Transverse colon (tissue), 4 donors: ENCODE results near the gene AADAT. TPM values are rescaled to one million over a fixed set of nuclear protein-coding genes. Genes with fewer than 3 reads are reported as not detected.

ENCODE experiments used
- DNase-seq: peaks from one replicate; pipeline ENCODE4 v3.0.0-alpha.2; 2019
- H3K27ac ChIP-seq, 4 donors: fragments of 200-600 bp; sonication (generic); 2 replicates each; pipeline ENCODE4 v1.5.1; 2016 to 2018; ENCODE audit warnings: inconsistent platforms in 4 of 4
- H3K27me3 ChIP-seq: fragments of 200-600 bp; sonication (generic); 2 replicates; pipeline ENCODE4 v1.5.1; 2017; ENCODE audit warnings: inconsistent platforms
- H3K36me3 ChIP-seq, 4 donors: fragments of 200-600 bp; sonication (generic); 2 replicates each; pipeline ENCODE4 v1.5.1; 2017 to 2019; ENCODE audit warnings: inconsistent platforms in 4 of 4
- H3K4me1 ChIP-seq, 4 donors: fragments of 200-600 bp; sonication (generic); 2 replicates each; pipeline ENCODE4 v1.5.1; 2017 to 2020; ENCODE audit warnings: inconsistent platforms in 4 of 4
- H3K4me3 ChIP-seq, 4 donors: fragments of 200-600 bp; sonication (generic); 1 replicate in 1 of 4; 2 replicates in 3 of 4; pipeline versions ENCODE4 v1.5.1 to v1.6.1; 2017 to 2019; ENCODE audit warnings: inconsistent platforms in 4 of 4
- H3K9me3 ChIP-seq, 2 donors: fragments of 200-600 bp; sonication (generic); 2 replicates each; pipeline ENCODE4 v1.5.1; 2017 to 2019; ENCODE audit warnings: inconsistent platforms in 2 of 2
- EP300 ChIP-seq: sonication (generic); formaldehyde crosslinking; IDR thresholded peaks from one replicate; pipeline ENCODE4 v1.6.1; 2017; ENCODE audit warnings: antibody characterized with exemption, low read depth
- POLR2A ChIP-seq: fragments of 450-650 bp; IDR thresholded peaks from one replicate; pipeline ENCODE4 v1.6.1; 2016; ENCODE audit warnings: antibody characterized with exemption, mild to moderate bottlenecking, moderate library complexity
- POLR2AphosphoS5 ChIP-seq, 3 donors: sonication (generic); formaldehyde crosslinking; IDR thresholded peaks; one replicate each; pipeline ENCODE4 v1.6.1; 2016; ENCODE audit warnings: antibody characterized with exemption in 3 of 3
- WGBS, 2 donors: methylation state at CpG; one replicate each; pipeline ENCODE4 v1.1.5; 2018; ENCODE audit warnings: low coverage in 1 of 2; 5-methylcytosine and 5-hydroxymethylcytosine counted together
- in situ Hi-C, 4 donors: fragments of 200-750 bp; cut with MboI; loops; one replicate each; pipeline versions ENCODE4 v1.15.0 to v1.15.1; 2017; ENCODE audit warnings: low sequenced_read_pairs in 3 of 4, low pct_ligation_motif_present in 1 of 4, low pct_unique_long_range_greater_than_20kb in 1 of 4
- intact Hi-C: fragments of 100-400 bp; cut with DNase I; formaldehyde crosslinking; loops from one replicate; pipeline ENCODE4 v1.15.1; 2023; ENCODE audit warnings: low total_unique reads
- total RNA-seq, 4 donors: library from RNA; depleted of rRNA; stranded (reverse); fragments of >200 nt; gene quantifications; one replicate each; pipeline ENCODE4 v1.1.0, GENCODE V29; 2016
- TF ChIP-seq, protein P1 (sequence below), 5 experiments: fragments of 200-600 bp in 3 of 5; fragments of 450-650 bp in 2 of 5; sonication (generic) in 3 of 5; IDR thresholded peaks; 1 replicate in 2 of 5; 2 replicates in 3 of 5; pipeline ENCODE4 v1.5.1; 2016 to 2017; ENCODE audit warnings: antibody characterized with exemption in 5 of 5, inconsistent platforms in 3 of 5, mild to moderate bottlenecking in 2 of 5, moderate library complexity in 1 of 5

AADAT gene
- total RNA-seq, 4 donors from 2014 or later: 2.7 to 10.9 (median 4.0) TPM; not detected in 1

DNA sequence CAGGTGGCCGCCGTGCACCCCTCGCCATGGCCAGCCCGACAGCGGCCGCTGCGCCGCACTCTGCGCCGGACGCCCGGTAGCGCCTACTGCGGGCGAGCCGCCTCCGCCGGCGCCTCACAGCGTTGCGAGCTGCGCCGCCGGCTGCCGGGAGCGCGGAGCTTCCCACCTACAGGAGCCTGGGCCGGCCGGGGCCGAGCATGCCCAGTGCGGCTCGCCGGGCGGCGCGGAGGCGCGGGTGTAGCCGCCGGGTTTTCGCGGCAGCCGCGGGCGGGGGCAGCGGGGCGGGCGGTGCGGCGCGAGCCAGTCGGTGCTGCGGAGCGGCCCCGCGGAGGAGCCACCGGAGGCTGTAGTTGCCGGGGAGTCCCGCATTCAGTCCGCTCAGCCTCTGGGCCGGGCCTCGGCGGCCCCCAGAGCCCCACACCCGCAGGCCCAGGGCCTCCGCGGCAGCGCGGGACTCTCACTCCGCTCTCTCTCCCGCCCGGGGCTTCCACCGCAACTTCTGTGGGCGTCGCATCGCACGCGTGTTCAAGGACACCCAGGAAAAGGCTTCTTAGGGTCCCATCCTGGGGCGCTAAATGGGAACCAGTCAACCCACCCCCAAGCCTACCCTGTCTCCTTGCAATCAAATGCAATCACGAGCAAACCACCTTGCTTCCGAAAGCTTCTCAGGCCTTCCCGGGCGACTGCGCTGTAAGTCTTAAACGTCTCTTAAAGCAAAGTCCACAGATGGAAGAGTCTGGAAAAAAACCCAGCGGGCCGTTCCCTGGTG, 63.3 kb downstream of the AADAT start, which contains the start of gene MFAP3L:
Gene MFAP3L (minus strand): TSS at position 143 of the 769 bp plus-strand sequence. CDS start 20,518 bp downstream, outside the sequence.
- intact Hi-C loops: loop anchor here (2.0 kb wide), 1 partner anchor 414 kb away; the partner anchor contains the start of gene NEK1
- Histone ChIP-seq H3K4me1 (peaks cover 0 to 12% (median 10%) of the 10 kb centered on the region in 4 donors), H3K27ac (peak within 1 kb of the TSS; percentile 94 to 96 (median 96)), H3K36me3 (no peaks in the 10 kb centered on the region), H3K9me3 (no peaks in the 10 kb centered on the region), H3K4me3 (peak within 1 kb of the TSS; percentile 68 to 88 (median 80)), H3K27me3 (peaks cover 19% of the 10 kb centered on the region)
- peak; percentile 68 for TF ChIP-seq POLR2A
- TF ChIP-seq POLR2AphosphoS5 (IDR thresholded peaks at IDR 0.05): peak in 2 of 3 donors; percentile 65 to 69
- no peak for TF ChIP-seq EP300
- in situ Hi-C loops: loop anchor here in 3 of 4 donors (25.0 kb wide), 2 partner anchors 389 to 414 kb away; partner anchors contain the start of genes CLCN3 (in 2 of the 3) and NEK1 (in 2 of the 3)
- 0% methylated on average over 7 to 20 of the region's 86 CpGs for WGBS, 2 donors
- DNase-seq: peak; percentile 91

DNA sequence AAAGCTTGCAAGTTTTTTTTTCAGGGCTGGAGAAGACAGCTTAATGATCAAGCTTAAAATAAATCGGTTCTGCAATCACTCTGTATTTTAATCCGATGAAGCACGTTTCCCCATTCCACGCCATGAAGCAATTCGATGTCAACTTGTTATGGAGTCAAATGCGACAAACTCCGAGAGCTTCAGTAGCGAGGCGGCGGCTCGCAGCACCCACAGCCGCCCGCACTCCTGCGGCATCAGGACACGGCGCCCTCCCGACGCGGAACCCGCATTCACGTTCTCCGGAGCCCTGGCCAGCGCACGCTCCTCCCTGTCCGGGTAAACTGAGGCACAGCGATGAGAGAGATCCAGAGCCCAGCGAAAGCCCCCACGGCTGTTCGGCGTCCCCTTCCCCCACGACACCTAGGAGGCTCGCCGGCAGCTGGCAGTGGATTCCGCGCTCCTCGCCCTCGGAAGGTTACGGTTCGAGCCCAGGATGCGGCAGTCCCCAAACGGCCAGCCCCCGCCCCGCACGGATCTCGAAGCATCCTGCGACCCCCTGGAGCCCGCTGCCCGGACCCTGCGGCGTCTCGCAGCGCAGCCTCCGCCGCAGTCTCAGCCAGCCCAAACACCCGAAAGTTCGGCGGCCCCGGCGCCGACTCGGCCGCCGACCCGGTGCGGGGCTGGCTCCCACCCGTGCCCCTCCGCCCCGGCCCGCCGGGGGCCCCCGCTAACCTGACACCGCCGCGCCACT, 64.1 kb downstream of the AADAT start:
- 15 to 19% methylated on average over 5 to 58 of the region's 74 CpGs for WGBS, 2 donors
- H3K4me3 ChIP-seq: peak overlapping the region; percentile 68 to 88 (median 74)
- intact Hi-C loops (loop anchor here (2.0 kb wide), 1 partner anchor 413 kb away; the partner anchor contains the start of gene NEK1), in situ Hi-C loops (loop anchor here in 3 of 4 donors (25.0 kb wide), 2 partner anchors 388 to 413 kb away; partner anchors contain the start of genes CLCN3 (in 2 of the 3) and NEK1 (in 2 of the 3))
- DNase-seq: peak; percentile 11
- peaks cover 0 to 12% (median 10%) of the 10 kb centered on the region in 4 donors for H3K4me1 ChIP-seq
- H3K27me3 ChIP-seq: peaks cover 19% of the 10 kb centered on the region
- TF ChIP-seq, protein P1, sequence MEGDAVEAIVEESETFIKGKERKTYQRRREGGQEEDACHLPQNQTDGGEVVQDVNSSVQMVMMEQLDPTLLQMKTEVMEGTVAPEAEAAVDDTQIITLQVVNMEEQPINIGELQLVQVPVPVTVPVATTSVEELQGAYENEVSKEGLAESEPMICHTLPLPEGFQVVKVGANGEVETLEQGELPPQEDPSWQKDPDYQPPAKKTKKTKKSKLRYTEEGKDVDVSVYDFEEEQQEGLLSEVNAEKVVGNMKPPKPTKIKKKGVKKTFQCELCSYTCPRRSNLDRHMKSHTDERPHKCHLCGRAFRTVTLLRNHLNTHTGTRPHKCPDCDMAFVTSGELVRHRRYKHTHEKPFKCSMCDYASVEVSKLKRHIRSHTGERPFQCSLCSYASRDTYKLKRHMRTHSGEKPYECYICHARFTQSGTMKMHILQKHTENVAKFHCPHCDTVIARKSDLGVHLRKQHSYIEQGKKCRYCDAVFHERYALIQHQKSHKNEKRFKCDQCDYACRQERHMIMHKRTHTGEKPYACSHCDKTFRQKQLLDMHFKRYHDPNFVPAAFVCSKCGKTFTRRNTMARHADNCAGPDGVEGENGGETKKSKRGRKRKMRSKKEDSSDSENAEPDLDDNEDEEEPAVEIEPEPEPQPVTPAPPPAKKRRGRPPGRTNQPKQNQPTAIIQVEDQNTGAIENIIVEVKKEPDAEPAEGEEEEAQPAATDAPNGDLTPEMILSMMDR (IDR thresholded peaks at IDR 0.05): no peak
- TF ChIP-seq POLR2AphosphoS5 (IDR thresholded peaks at IDR 0.05): no peak
- TF ChIP-seq EP300: no peak
- no peak for TF ChIP-seq POLR2A
- no peaks in the 10 kb centered on the region for H3K36me3 ChIP-seq
- peak overlapping the region; percentile 94 to 96 (median 96) for H3K27ac ChIP-seq
- no peaks in the 10 kb centered on the region for H3K9me3 ChIP-seq

DNA sequence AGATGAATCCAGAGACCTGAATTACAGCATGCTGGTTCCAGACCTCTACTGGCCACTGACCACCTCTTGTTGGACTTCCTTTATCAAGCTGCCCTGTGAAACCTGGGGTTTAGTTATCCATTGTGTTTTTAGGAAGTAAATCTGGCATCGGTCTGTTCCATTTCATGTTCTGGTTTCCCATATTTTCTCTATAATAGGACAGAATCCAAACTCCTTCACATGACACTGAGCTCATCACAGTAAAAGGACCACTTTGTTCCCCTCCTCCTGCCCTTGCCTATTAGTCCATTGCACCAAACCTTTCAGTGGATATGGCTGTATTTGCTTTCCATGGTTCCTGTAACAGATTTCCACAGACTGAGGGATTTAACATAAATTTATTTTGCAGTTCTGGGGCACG, 67.5 kb downstream of the AADAT start:
- H3K4me1 ChIP-seq: peaks cover 0 to 8% (median 6%) of the 10 kb centered on the region in 4 donors
- no peaks in the 10 kb centered on the region for H3K36me3 ChIP-seq
- no peak overlapping the region for H3K4me3 ChIP-seq
- WGBS, 2 donors: 75 to 88% methylated on average over 1 to 2 of the region's 2 CpGs
- TF ChIP-seq POLR2AphosphoS5 (IDR thresholded peaks at IDR 0.05) (no peak), POLR2A (no peak), EP300 (no peak)
- TF ChIP-seq, protein P1 (IDR thresholded peaks at IDR 0.05): no peak
- H3K27ac ChIP-seq: no peak overlapping the region
- DNase-seq: no peak
- H3K9me3 ChIP-seq: no peaks in the 10 kb centered on the region
- in situ Hi-C loops: no loop called here
- H3K27me3 ChIP-seq: peaks cover 13% of the 10 kb centered on the region
- intact Hi-C loops: no loop called here

DNA sequence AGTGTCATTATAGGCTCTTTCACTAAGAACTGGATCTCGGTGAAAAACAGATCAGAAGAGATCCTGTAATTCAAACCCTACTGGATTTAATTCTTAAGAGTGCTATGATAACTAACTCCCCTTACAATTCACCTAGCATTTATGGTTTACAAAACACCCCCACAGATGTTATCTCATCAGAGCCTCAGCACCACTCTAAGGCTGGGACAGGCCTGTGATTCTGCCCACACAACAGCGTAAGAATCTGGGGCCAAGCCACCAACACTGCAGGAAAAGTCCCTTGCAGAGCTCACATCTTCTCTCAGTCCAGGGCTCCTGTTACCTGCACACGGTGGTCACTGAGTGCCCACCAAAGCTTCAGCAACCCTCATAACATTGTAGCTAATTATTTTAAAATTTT, 72.5 kb downstream of the AADAT start:
- H3K27ac ChIP-seq: no peak overlapping the region
- H3K27me3 ChIP-seq: no peaks in the 10 kb centered on the region
- H3K4me1 ChIP-seq: peaks cover 0 to 4% (median 0%) of the 10 kb centered on the region in 4 donors
- DNase-seq: no peak
- intact Hi-C loops (no loop called here), in situ Hi-C loops (no loop called here)
- 68 to 71% methylated on average over 2 to 3 of the region's 3 CpGs for WGBS, 2 donors
- H3K9me3 ChIP-seq: no peaks in the 10 kb centered on the region
- H3K4me3 ChIP-seq: no peak overlapping the region
- no peak for TF ChIP-seq POLR2AphosphoS5 (IDR thresholded peaks at IDR 0.05)
- TF ChIP-seq, protein P1 (IDR thresholded peaks at IDR 0.05): no peak
- TF ChIP-seq POLR2A: no peak
- TF ChIP-seq EP300: no peak
- H3K36me3 ChIP-seq: no peaks in the 10 kb centered on the region
